ENCODE results near the gene ARL5A. TPM values are rescaled to one million over a fixed set of nuclear protein-coding genes. Genes with fewer than 3 reads are reported as not detected.

The ARL5A gene
- total and polyA plus RNA-seq, 2 donors (not counting 1 experiment from before 2014, with no cell fraction given), result 29.8 to 40.3 TPM

GRCh38 chr2:151815821-151816489, 12.3 kb downstream of the ARL5A start:
- H4K20me1 ChIP-seq (ENCODE audit: control insufficient read depth, extremely low read depth, insufficient read depth, low read length), result no peaks in the 10 kb centered on the region
- H3K27ac ChIP-seq (ENCODE audit: insufficient read depth, low read length), result no peak overlapping the region
- no peaks in the 10 kb centered on the region for H3K4me1 ChIP-seq (ENCODE audit: control insufficient read depth, extremely low read depth, insufficient read depth, low read length)
- no peaks in the 10 kb centered on the region for H3K36me3 ChIP-seq (ENCODE audit: control insufficient read depth, insufficient read depth, low read length)
- no peak overlapping the region for H3K9ac ChIP-seq (ENCODE audit: insufficient read depth, low read length)
- no peak overlapping the region for H3K4me3 ChIP-seq (replicated peaks in 1 of 4; ENCODE audit: control extremely low read depth in 1 of 4, insufficient read depth in 1 of 4, low read depth in 3 of 4, low read length in 4 of 4)
- DNase-seq (ENCODE audit: low read depth in 2 of 2), result no peak
- H3K79me2 ChIP-seq (ENCODE audit: control insufficient read depth, insufficient read depth, low read length), result peaks cover 32% of the 10 kb centered on the region
- H2AFZ ChIP-seq (ENCODE audit: low read length), result no peak overlapping the region
- no peak overlapping the region for H3K4me2 ChIP-seq (ENCODE audit: extremely low read depth, insufficient read depth, low read length)
- TF ChIP-seq EZH2 (IDR thresholded peaks at IDR 0.05; ENCODE audit: low read length, missing control alignments) (no peak), CTCF (conservative IDR thresholded peaks at IDR 0.05 in 1 of 2, IDR thresholded peaks at IDR 0.05 in 1 of 2; ENCODE audit: low read depth in 1 of 2, low read length in 2 of 2) (no peak)
- no peaks in the 10 kb centered on the region for H3K27me3 ChIP-seq (ENCODE audit: control insufficient read depth, insufficient read depth, low read length)
- H3K9me3 ChIP-seq (ENCODE audit: control insufficient read depth, insufficient read depth, low read depth, low read length), result no peaks in the 10 kb centered on the region

GRCh38 chr2:151810489-151810888, 17.7 kb downstream of the ARL5A start:
- DNase-seq (ENCODE audit: low read depth in 2 of 2), result no peak
- H3K36me3 ChIP-seq (ENCODE audit: control insufficient read depth, insufficient read depth, low read length), result no peaks in the 10 kb centered on the region
- H4K20me1 ChIP-seq (ENCODE audit: control insufficient read depth, extremely low read depth, insufficient read depth, low read length), result no peaks in the 10 kb centered on the region
- H3K9ac ChIP-seq (ENCODE audit: insufficient read depth, low read length), result no peak overlapping the region
- H3K4me3 ChIP-seq (replicated peaks in 1 of 4; ENCODE audit: control extremely low read depth in 1 of 4, insufficient read depth in 1 of 4, low read depth in 3 of 4, low read length in 4 of 4), result no peak overlapping the region
- no peaks in the 10 kb centered on the region for H3K27me3 ChIP-seq (ENCODE audit: control insufficient read depth, insufficient read depth, low read length)
- H3K27ac ChIP-seq (ENCODE audit: insufficient read depth, low read length), result no peak overlapping the region
- H3K4me2 ChIP-seq (ENCODE audit: extremely low read depth, insufficient read depth, low read length), result no peak overlapping the region
- H3K9me3 ChIP-seq (ENCODE audit: control insufficient read depth, insufficient read depth, low read depth, low read length), result no peaks in the 10 kb centered on the region
- H2AFZ ChIP-seq (ENCODE audit: low read length), result no peak overlapping the region
- no peaks in the 10 kb centered on the region for H3K4me1 ChIP-seq (ENCODE audit: control insufficient read depth, extremely low read depth, insufficient read depth, low read length)
- H3K79me2 ChIP-seq (ENCODE audit: control insufficient read depth, insufficient read depth, low read length), result peaks cover 1% of the 10 kb centered on the region
- TF ChIP-seq EZH2 (IDR thresholded peaks at IDR 0.05; ENCODE audit: low read length, missing control alignments) (no peak), CTCF (conservative IDR thresholded peaks at IDR 0.05 in 1 of 2, IDR thresholded peaks at IDR 0.05 in 1 of 2; ENCODE audit: low read depth in 1 of 2, low read length in 2 of 2) (no peak)

DNA sequence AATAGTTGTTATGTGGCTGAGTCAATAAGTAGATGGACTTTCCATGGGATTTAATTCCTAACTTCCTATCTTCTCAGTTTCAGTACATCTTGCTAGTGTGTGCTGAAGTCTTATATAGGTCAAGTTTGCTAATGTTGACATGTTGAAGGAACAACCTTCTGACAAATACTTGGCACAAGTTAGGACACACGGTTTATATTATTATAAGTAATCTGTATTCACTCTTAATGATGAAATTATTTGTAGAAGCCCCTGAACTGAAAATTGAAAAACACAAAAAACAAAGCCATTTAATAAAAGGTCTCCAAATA, 19.2 kb downstream of the ARL5A start:
- Histone ChIP-seq H3K9me3 (ENCODE audit: control insufficient read depth, insufficient read depth, low read depth, low read length) (no peaks in the 10 kb centered on the region), H3K4me2 (ENCODE audit: extremely low read depth, insufficient read depth, low read length) (no peak overlapping the region), H3K4me3 (replicated peaks in 1 of 4; ENCODE audit: control extremely low read depth in 1 of 4, insufficient read depth in 1 of 4, low read depth in 3 of 4, low read length in 4 of 4) (no peak overlapping the region), H3K27me3 (ENCODE audit: control insufficient read depth, insufficient read depth, low read length) (no peaks in the 10 kb centered on the region), H2AFZ (ENCODE audit: low read length) (no peak overlapping the region), H3K36me3 (ENCODE audit: control insufficient read depth, insufficient read depth, low read length) (no peaks in the 10 kb centered on the region), H3K27ac (ENCODE audit: insufficient read depth, low read length) (no peak overlapping the region), H4K20me1 (ENCODE audit: control insufficient read depth, extremely low read depth, insufficient read depth, low read length) (no peaks in the 10 kb centered on the region), H3K4me1 (ENCODE audit: control insufficient read depth, extremely low read depth, insufficient read depth, low read length) (no peaks in the 10 kb centered on the region), H3K79me2 (ENCODE audit: control insufficient read depth, insufficient read depth, low read length) (no peaks in the 10 kb centered on the region), H3K9ac (ENCODE audit: insufficient read depth, low read length) (no peak overlapping the region)
- TF ChIP-seq EZH2 (IDR thresholded peaks at IDR 0.05; ENCODE audit: low read length, missing control alignments), result no peak
- no peak for TF ChIP-seq CTCF (conservative IDR thresholded peaks at IDR 0.05 in 1 of 2, IDR thresholded peaks at IDR 0.05 in 1 of 2; ENCODE audit: low read depth in 1 of 2, low read length in 2 of 2)
- DNase-seq (ENCODE audit: low read depth in 2 of 2), result no peak

All from fibroblast of lung (primary cell).